GM12878 (cell line): ENCODE data around the gene DOK7. TPM values are rescaled to one million over a fixed set of nuclear protein-coding genes. Genes with fewer than 3 reads are reported as not detected.

Experiments used
- ATAC-seq: fragments of 200-7000 bp; cut with Tn5 transposase; 3 replicates; pipeline ENCODE4 v1.9.1; 2020; ENCODE audit warnings: mild to moderate bottlenecking, moderate library complexity
- BruUV-seq: library from RNA; stranded (reverse); fragments of 400-500 nt; replicated peaks from 2 replicates; lab custom pipeline; 2021; lab: Mats Ljungman, UMichigan
- CTCF ChIA-PET: fragments of 300-600 bp; sonication (Branson Sonifier 250); formaldehyde crosslinking; extraction: SDS; loops from one replicate; lab custom pipeline; 2021; ENCODE audit warnings: inconsistent platforms; lab: Yijun Ruan, JAX
- POLR2A ChIA-PET: fragments of 350-600 bp; formaldehyde crosslinking; extraction: SDS; loops from one replicate; lab custom pipeline; 2021; ENCODE audit warnings: inconsistent platforms; lab: Charles Lee
- RAD21 ChIA-PET: fragments of 300-600 bp; sonication (Branson Sonifier 250); formaldehyde crosslinking; loops from one replicate; lab custom pipeline; 2023; ENCODE audit warnings: antibody characterized with exemption; ENCODE audit not compliant: unreplicated experiment; lab: Charles Lee
- SMC1A ChIA-PET: fragments of 300-600 bp; sonication (Branson Sonifier 250); formaldehyde crosslinking; loops from one replicate; lab custom pipeline; 2023; ENCODE audit not compliant: unreplicated experiment, uncharacterized antibody; lab: Charles Lee
- DNase-seq: peaks from one replicate; pipeline ENCODE4 v3.0.0-alpha.2; 2011; ENCODE audit warnings: low read depth, low spot score
- FAIRE-seq: peaks from 3 replicates; lab custom pipeline; 2011; peaks lifted over from hg19 to GRCh38; lab: Jason Lieb, UNC
- H2AFZ ChIP-seq: 2 replicates; pipeline ENCODE4 v1.6.0; 2011; ENCODE audit warnings: low read depth, low read length, control low read depth; ENCODE audit not compliant: control insufficient read depth
- H3K27ac ChIP-seq: 2 replicates; pipeline ENCODE4 v1.5.1; 2011; ENCODE audit warnings: control low read depth; ENCODE audit not compliant: control insufficient read depth, insufficient read depth
- H3K27me3 ChIP-seq, 2 experiments: replicated peaks in 1 of 2; 2 replicates each; pipeline versions ENCODE4 v1.6.0 to v1.6.1; 2011; ENCODE audit warnings: low read length in 1 of 2; ENCODE audit not compliant: control insufficient read depth in 2 of 2, insufficient read depth in 2 of 2
- H3K36me3 ChIP-seq, 2 experiments: 2 replicates each; pipeline ENCODE4 v1.5.1; 2011; ENCODE audit warnings: low read length in 1 of 2; ENCODE audit not compliant: control insufficient read depth in 2 of 2, insufficient read depth in 2 of 2
- H3K4me1 ChIP-seq: 2 replicates; pipeline ENCODE4 v1.6.1; 2011; ENCODE audit warnings: mild to moderate bottlenecking, low read length, moderate library complexity, mixed read lengths; ENCODE audit not compliant: control insufficient read depth, insufficient read depth
- H3K4me2 ChIP-seq: 2 replicates; pipeline ENCODE4 v1.6.0; 2011; ENCODE audit warnings: control low read depth; ENCODE audit not compliant: control insufficient read depth, insufficient read depth
- H3K4me3 ChIP-seq: fragments of 200-600 bp; sonication (generic); 2 replicates; pipeline ENCODE4 v1.5.1; 2016
- H3K79me2 ChIP-seq: 2 replicates; pipeline ENCODE4 v1.6.0; 2011; ENCODE audit warnings: low read length; ENCODE audit not compliant: control insufficient read depth, insufficient read depth
- H3K9ac ChIP-seq: 2 replicates; pipeline ENCODE4 v1.8.0; 2011; ENCODE audit warnings: low read length, control low read depth, mixed read lengths; ENCODE audit not compliant: control insufficient read depth, insufficient read depth
- H3K9me3 ChIP-seq: replicated peaks from 3 replicates; pipeline ENCODE4 v1.5.1; 2011; ENCODE audit warnings: mild to moderate bottlenecking, low read length; ENCODE audit not compliant: control insufficient read depth, insufficient read depth
- H4K20me1 ChIP-seq: 2 replicates; pipeline ENCODE4 v1.6.0; 2011; ENCODE audit not compliant: control insufficient read depth, insufficient read depth
- ATF7 ChIP-seq: fragments of 450-650 bp; IDR thresholded peaks from 2 replicates; pipeline ENCODE4 v1.6.1; 2016; ENCODE audit warnings: low read depth, mild to moderate bottlenecking
- ELK1 ChIP-seq: IDR thresholded peaks from 2 replicates; pipeline ENCODE4 v1.6.1; 2012; ENCODE audit warnings: low read depth, low read length, improper control_type of control experiment
- HCFC1 ChIP-seq: fragments of 150-350 bp; IDR thresholded peaks from 2 replicates; pipeline ENCODE4 v1.6.1; 2014; ENCODE audit warnings: low read length
- NR2C2 ChIP-seq: IDR thresholded peaks from 2 replicates; pipeline ENCODE4 v1.6.1; 2011; ENCODE audit warnings: borderline replicate concordance, low read depth; ENCODE audit not compliant: control insufficient read depth, insufficient read length
- RCOR1 ChIP-seq: conservative IDR thresholded peaks from 2 replicates; pipeline ENCODE4 v1.6.1; 2012; ENCODE audit warnings: low read depth, low read length, improper control_type of control experiment
- USF2 ChIP-seq: IDR thresholded peaks from 2 replicates; pipeline ENCODE4 v1.6.1; 2011; ENCODE audit warnings: low read depth, low read length, improper control_type of control experiment, borderline replicate concordance
- WGBS: methylation state at CpG from one replicate; pipeline ENCODE4 v1.1.6; 2016; ENCODE audit warnings: low lambda C conversion rate; ENCODE audit not compliant: insufficient replicate concordance, insufficient coverage; ENCODE audit errors: missing lambda C conversion rate; 5-methylcytosine and 5-hydroxymethylcytosine counted together
- in situ Hi-C: fragments of 300-500 bp; cut with MboI; formaldehyde crosslinking; loops from 9 replicates; pipeline ENCODE4 v1.14.3; 2018; ENCODE audit warnings: mixed read lengths
- intact Hi-C: fragments of 100-400 bp; cut with micrococcal nuclease; formaldehyde crosslinking; loops from one replicate; pipeline ENCODE4 v1.14.2; 2022; ENCODE audit not compliant: unreplicated experiment
- polyA plus RNA-seq, 11 experiments: library from polyadenylated mRNA; depleted of rRNA in 4 of 11; unstranded in 6 of 11; stranded (reverse) in 5 of 11; fragments of >200 nt; fragmentation: Nextera tagmentation in 4 of 11; fragmentation: Illumina TruSeq in 1 of 11; extraction: Ambion mirVana in 4 of 11; extraction: Trizol in 1 of 11; gene quantifications; 1 replicate in 1 of 11; 2 replicates in 10 of 11; pipeline versions ENCODE4 v1.2.1 to v1.2.3, GENCODE V29; 2011 to 2016; ENCODE audit warnings: inconsistent platforms in 2 of 11, missing spikeins in 2 of 11, low read depth in 1 of 11
- total RNA-seq, 4 experiments: library from RNA; depleted of rRNA in 3 of 4; stranded (reverse); fragments of >200 nt in 3 of 4; fragmentation: Illumina TruSeq in 1 of 4; extraction: Trizol in 1 of 4; gene quantifications; 2 replicates each; pipeline versions ENCODE4 v1.2.1 to v1.2.3, GENCODE V29; 2013 to 2021

DOK7 gene
- total and polyA plus RNA-seq, 10 of the 15 experiments (the other 5 are each of a cell fraction or from before 2014, with no cell fraction given), result 0.04 to 0.46 (median 0.18) TPM; not detected in 4

GRCh38 chr4:3415471-3416141 is 47.5 kb upstream of the DOK7 start:
- no peaks in the 10 kb centered on the region for H3K9me3 ChIP-seq
- no peaks in the 10 kb centered on the region for H3K79me2 ChIP-seq
- no peaks in the 10 kb centered on the region; a peak in 1 of 4 replicates for H3K27me3 ChIP-seq
- no peak overlapping the region for H3K27ac ChIP-seq
- FAIRE-seq, result no peak
- H2AFZ ChIP-seq, result no peak overlapping the region
- no peak for ATAC-seq
- DNase-seq, result no peak
- SMC1A ChIA-PET, result no interaction called here
- POLR2A ChIA-PET, result no interaction called here
- H4K20me1 ChIP-seq, result no peaks in the 10 kb centered on the region; the same call in 1 of the 2 replicates
- RAD21 ChIA-PET, result no interaction called here
- H3K4me3 ChIP-seq, result no peak overlapping the region
- 79% methylated on average over 33 of the region's 33 CpGs for WGBS
- H3K36me3 ChIP-seq, result no peaks in the 10 kb centered on the region
- in situ Hi-C loops, result no loop called here
- no peak for TF ChIP-seq RCOR1
- TF ChIP-seq HCFC1, result no peak
- no peak for TF ChIP-seq USF2
- TF ChIP-seq ATF7, result no peak
- TF ChIP-seq ELK1, result no peak
- TF ChIP-seq NR2C2, result no peak
- intact Hi-C loops, result no loop called here
- CTCF ChIA-PET, result no interaction called here
- no peaks in the 10 kb centered on the region; the same call in 1 of the 2 replicates for H3K4me1 ChIP-seq
- no peak overlapping the region for H3K9ac ChIP-seq
- no TSS peak for BruUV-seq
- no peak overlapping the region for H3K4me2 ChIP-seq
